ACHN (cell line): ENCODE measurements around the gene LRSAM1.

ENCODE experiments used
- DNase-seq: peaks from one replicate; pipeline ENCODE4 v3.0.0-alpha.2; 2015
- in situ Hi-C: cut with HindIII; loops from 2 replicates; pipeline ENCODE4 v1.10.0; 2017; ENCODE audit warnings: low sequenced_read_pairs, low pct_ligation_motif_present, low pct_unique_long_range_greater_than_20kb

The LRSAM1 gene

GRCh38 chr9:127524373-127524772 lies 73.1 kb downstream of the LRSAM1 start:
- peak; percentile 71 for DNase-seq
- in situ Hi-C loops: no loop called here

GRCh38 chr9:127525401-127526188 lies 74.3 kb downstream of the LRSAM1 start:
- DNase-seq: peak; percentile 40
- in situ Hi-C loops: no loop called here

- DNase-seq: no peak
- in situ Hi-C loops: no loop called here
These were observed 75.6 kb downstream of the LRSAM1 start for GRCh38 chr9:127526655-127527559.

- DNase-seq: no peak
- in situ Hi-C loops: no loop called here
These were observed 76.4 kb downstream of the LRSAM1 start for GRCh38 chr9:127527560-127528268.

GRCh38 chr9:127528422-127529251 lies 77.3 kb downstream of the LRSAM1 start:
- in situ Hi-C loops: no loop called here
- DNase-seq: no peak

- no peak for DNase-seq
- in situ Hi-C loops: no loop called here
These were observed 78.4 kb downstream of the LRSAM1 start for GRCh38 chr9:127529671-127530070.

GRCh38 chr9:127530206-127530941 lies 79.1 kb downstream of the LRSAM1 start:
- in situ Hi-C loops: no loop called here

GRCh38 chr9:127531676-127532075 lies 80.4 kb downstream of the LRSAM1 start:
- DNase-seq: no peak

More at GRCh38 chr9:127530206-127530941, 79.1 kb downstream of the LRSAM1 start:
- no peak for DNase-seq

GRCh38 chr9:127534250-127534906 lies 83.1 kb downstream of the LRSAM1 start:
- DNase-seq: no peak
- in situ Hi-C loops: no loop called here

More at GRCh38 chr9:127531676-127532075, 80.4 kb downstream of the LRSAM1 start:
- in situ Hi-C loops: no loop called here

- DNase-seq: no peak
- in situ Hi-C loops: no loop called here
These were observed 83.6 kb downstream of the LRSAM1 start for GRCh38 chr9:127534931-127535330.

- no peak for DNase-seq
- in situ Hi-C loops: no loop called here
These were observed 84.1 kb downstream of the LRSAM1 start for GRCh38 chr9:127535396-127535795.

GRCh38 chr9:127535834-127536233 lies 84.5 kb downstream of the LRSAM1 start:
- in situ Hi-C loops: no loop called here
- DNase-seq: no peak

GRCh38 chr9:127536499-127536898 lies 85.2 kb downstream of the LRSAM1 start:
- in situ Hi-C loops: no loop called here
- DNase-seq: no peak

- in situ Hi-C loops: no loop called here
- no peak for DNase-seq
These were observed 85.7 kb downstream of the LRSAM1 start for GRCh38 chr9:127537014-127537413.

GRCh38 chr9:127537792-127538191 lies 86.5 kb downstream of the LRSAM1 start:
- no peak for DNase-seq
- in situ Hi-C loops: no loop called here

GRCh38 chr9:127538849-127539258 lies 87.5 kb downstream of the LRSAM1 start:
- DNase-seq: no peak
- in situ Hi-C loops: no loop called here
